Stomach (tissue), 19 donors: ENCODE data around the gene UCP1. TPM values are rescaled to one million over a fixed set of nuclear protein-coding genes. Genes with fewer than 3 reads are reported as not detected.

Experiments used
- DNase-seq, 2 donors: peaks; one replicate each; pipeline versions ENCODE4 v3.0.0 to v3.0.0-alpha.2; 2013 to 2019
- H3K27ac ChIP-seq, 5 donors: fragments of 200-600 bp in 4 of 5; sonication (generic) in 4 of 5; one replicate each; pipeline ENCODE4 v1.5.1; 2013 to 2019; ENCODE audit warnings: mild to moderate bottlenecking in 1 of 5, moderate library complexity in 1 of 5
- H3K27me3 ChIP-seq, 3 donors: fragments of 200-600 bp; sonication (generic); one replicate each; pipeline ENCODE4 v1.5.1; 2017 to 2019; ENCODE audit warnings: mixed run types in 1 of 3
- H3K36me3 ChIP-seq, 4 donors: fragments of 200-600 bp; sonication (generic); 1 replicate in 3 of 4; 2 replicates in 1 of 4; pipeline ENCODE4 v1.5.1; 2016 to 2019
- H3K4me1 ChIP-seq, 4 donors: fragments of 200-600 bp; sonication (generic); one replicate each; pipeline ENCODE4 v1.5.1; 2016 to 2019
- H3K4me3 ChIP-seq, 4 donors: fragments of 200-600 bp; sonication (generic) in 3 of 4; one replicate each; pipeline ENCODE4 v1.5.1; 2016 to 2019; ENCODE audit warnings: mild to moderate bottlenecking in 1 of 4
- H3K9me3 ChIP-seq, 4 donors: fragments of 200-600 bp; sonication (generic); one replicate each; pipeline ENCODE4 v1.5.1; 2016 to 2019
- CTCF ChIP-seq, 7 experiments: fragments of 450-650 bp in 4 of 7; fragments of 200-600 bp in 3 of 7; sonication (generic) in 3 of 7; IDR thresholded peaks; one replicate each; pipeline ENCODE4 v1.5.1; 2016 to 2019; ENCODE audit warnings: antibody characterized with exemption in 7 of 7, control low read depth in 2 of 7, mild to moderate bottlenecking in 1 of 7
- EP300 ChIP-seq: sonication (generic); formaldehyde crosslinking; IDR thresholded peaks from one replicate; pipeline ENCODE4 v1.6.1; 2017; ENCODE audit warnings: antibody characterized with exemption
- POLR2A ChIP-seq, 4 donors: fragments of 450-650 bp; IDR thresholded peaks; one replicate each; pipeline ENCODE4 v1.6.1; 2016; ENCODE audit warnings: antibody characterized with exemption in 4 of 4, control low read depth in 2 of 4, mild to moderate bottlenecking in 1 of 4, moderate library complexity in 1 of 4
- POLR2AphosphoS5 ChIP-seq, 3 donors: sonication (generic); formaldehyde crosslinking; IDR thresholded peaks; one replicate each; pipeline ENCODE4 v1.6.1; 2016; ENCODE audit warnings: antibody characterized with exemption in 3 of 3
- WGBS, 5 donors: extraction: QIAGEN DNeasy Blood & Tissue Kit in 3 of 5; methylation state at CpG; one replicate each; pipeline versions ENCODE4 v1.1.5 to v1.1.7; 2013 to 2018; 5-methylcytosine and 5-hydroxymethylcytosine counted together
- intact Hi-C: fragments of 100-400 bp; cut with DNase I; formaldehyde crosslinking; loops from one replicate; pipeline ENCODE4 v1.15.1; 2023; ENCODE audit warnings: low total_unique reads
- long read RNA-seq, 10 donors: transcript quantifications; one replicate each; lab custom pipeline, GENCODE V29; 2026
- polyA plus RNA-seq, 3 donors: library from polyadenylated mRNA; stranded (reverse); fragments of 200-250 nt; gene quantifications; one replicate each; pipeline ENCODE4 v1.2.3, GENCODE V29; 2013
- total RNA-seq, 5 donors: library from RNA; depleted of rRNA; stranded (reverse); fragments of >200 nt; gene quantifications; one replicate each; pipeline versions ENCODE4 v1.1.0 to v1.2.3, GENCODE V29; 2014 to 2016
- donor health status: healthy with polysubstance abuse.
- donor health status: Bipolar disorder and iron deficiency.
- donor health status: healthy.

Gene UCP1
- under 1 TPM in 1 of 5 donors, not detected in 4; 0.37 TPM for total RNA-seq
- polyA plus RNA-seq: not detected
- long read RNA-seq, donor 1: 0 reads
- long read RNA-seq, donor 2: 0 reads
- long read RNA-seq, donor 3: 0 reads
- long read RNA-seq, donor 4: 0 reads
- long read RNA-seq, donor 5: 0 reads
- long read RNA-seq, donor 6: 0 reads
- long read RNA-seq, donor 7: 0 reads
- long read RNA-seq, donor 8: 0 reads
- long read RNA-seq, donor 9: 0 reads
- long read RNA-seq, donor 10: 0 reads

DNA sequence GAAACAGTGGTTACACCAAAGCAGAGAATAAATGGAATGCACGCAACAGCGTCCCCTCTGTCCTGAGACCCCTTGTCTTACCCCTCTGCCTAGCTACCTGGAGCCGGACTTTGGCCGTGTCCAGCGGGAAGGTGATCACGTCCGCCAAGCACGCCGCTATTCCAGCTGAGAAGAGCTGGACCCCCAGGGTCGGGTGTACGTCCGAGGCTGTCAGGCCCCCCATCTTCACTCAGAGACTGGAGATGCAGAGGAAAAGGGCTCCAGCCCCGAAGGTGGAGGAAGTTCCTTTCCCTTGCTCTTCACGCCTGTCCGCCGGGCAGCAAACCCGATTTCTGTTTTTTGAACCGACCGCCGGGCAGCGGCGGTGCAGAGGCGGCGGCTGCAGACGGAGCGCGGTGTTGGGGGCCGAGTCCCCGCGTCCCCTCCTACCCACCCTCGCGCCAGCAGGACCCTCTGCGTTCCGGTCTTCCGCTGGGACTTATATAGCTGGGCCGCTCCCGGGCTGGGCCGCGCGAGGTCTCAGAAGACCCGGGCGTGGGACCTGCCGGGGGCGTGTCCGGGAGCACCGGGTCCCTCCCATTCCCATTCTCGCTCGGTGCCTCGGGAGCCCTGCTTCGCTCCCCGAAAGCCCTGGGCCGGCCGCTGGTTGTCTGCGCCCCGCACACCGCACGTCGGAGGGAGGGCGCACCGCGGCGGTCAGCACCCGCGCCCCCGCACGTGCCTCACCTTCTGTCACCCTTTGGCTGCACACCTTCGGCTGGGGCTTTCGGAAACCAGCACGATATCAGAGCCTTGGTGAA is at the start of gene UCP1:
TSS of gene UCP1 (minus strand) at position 455 of the 800 bp plus-strand sequence. CDS start at position 223, 232 bp downstream.
- Histone ChIP-seq H3K4me1 (peaks cover 14 to 25% (median 21%) of the 10 kb centered on the region in 4 donors), H3K36me3 (no peaks in the 10 kb centered on the region), H3K27ac (no peak within 1 kb of the TSS), H3K9me3 (peaks cover 0 to 17% (median 14%) of the 10 kb centered on the region in 4 donors), H3K27me3 (peaks cover 0 to 76% (median 56%) of the 10 kb centered on the region in 3 donors), H3K4me3 (peak within 1 kb of the TSS; percentile 47 to 70 (median 57))
- DNase-seq: peak; percentile 35 to 71
- no peak for TF ChIP-seq CTCF (IDR thresholded peaks at IDR 0.05)
- no peak for TF ChIP-seq POLR2AphosphoS5 (IDR thresholded peaks at IDR 0.05)
- 1 to 7% (median 2%) methylated on average over 16 to 69 of the region's 69 CpGs for WGBS, 5 donors
- intact Hi-C loops: no loop called here

DNA sequence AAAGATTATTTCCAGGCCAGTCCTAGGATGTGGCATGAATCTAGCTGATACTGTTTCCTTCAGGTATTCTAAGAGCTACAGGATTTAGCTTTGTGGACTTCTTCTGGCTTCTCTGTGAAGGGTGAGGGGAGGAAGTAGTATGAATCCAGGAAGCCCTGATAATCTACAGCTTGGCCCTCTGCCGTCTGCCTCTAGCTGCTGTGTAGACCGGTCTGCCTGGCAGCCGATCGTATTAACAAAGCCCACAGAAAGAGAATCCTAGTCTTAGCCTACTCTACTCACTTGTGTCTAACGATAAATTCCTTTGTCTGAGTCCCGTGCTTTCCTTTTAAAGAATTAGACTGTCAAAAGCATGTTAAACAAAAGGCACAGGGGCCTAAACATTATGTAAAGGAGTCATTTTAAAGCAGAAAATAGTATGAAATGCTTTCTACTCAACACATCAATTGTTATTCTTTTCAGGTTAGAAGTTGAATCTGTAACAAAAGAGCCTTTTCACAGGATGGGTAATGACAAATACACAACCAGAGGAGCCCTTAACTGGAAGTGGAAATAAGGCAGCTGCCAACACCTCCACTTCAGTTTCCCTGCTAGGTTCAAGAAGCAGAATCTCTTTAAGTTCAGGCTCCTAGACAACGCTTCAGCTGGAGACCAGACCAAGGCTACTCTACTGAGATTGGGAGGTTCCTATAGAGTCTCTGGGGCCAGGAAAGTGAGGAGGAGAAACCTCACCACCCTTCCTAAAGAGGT is 48.9 kb upstream of the UCP1 start:
- 29 to 35% (median 34%) methylated on average over 7 of the region's 7 CpGs for WGBS, 5 donors
- DNase-seq: peak; percentile 59 to 62
- no peak overlapping the region for H3K4me3 ChIP-seq

GRCh38 chr4:140615451-140615850 is 46.7 kb upstream of the UCP1 start:
- no peaks in the 10 kb centered on the region for H3K9me3 ChIP-seq
- WGBS, 5 donors: 32 to 65% (median 48%) methylated on average over 1 of the region's 1 CpG
- H3K4me3 ChIP-seq: no peak overlapping the region
- H3K27me3 ChIP-seq: no peaks in the 10 kb centered on the region
- H3K36me3 ChIP-seq: no peaks in the 10 kb centered on the region
- DNase-seq: no peak
- H3K4me1 ChIP-seq: peaks cover 0 to 7% (median 3%) of the 10 kb centered on the region in 4 donors
- H3K27ac ChIP-seq: no peak overlapping the region
- intact Hi-C loops: no loop called here
- TF ChIP-seq POLR2AphosphoS5 (IDR thresholded peaks at IDR 0.05): no peak
- no peak for TF ChIP-seq CTCF (IDR thresholded peaks at IDR 0.05)
- TF ChIP-seq EP300: no peak
- no peak for TF ChIP-seq POLR2A (IDR thresholded peaks at IDR 0.05)

More for the DNA sequence above, 48.9 kb upstream of the UCP1 start:
- H3K4me1 ChIP-seq: peaks cover 0 to 6% (median under 1%) of the 10 kb centered on the region in 4 donors
- no peak overlapping the region for H3K27ac ChIP-seq
- H3K9me3 ChIP-seq: no peaks in the 10 kb centered on the region
- TF ChIP-seq EP300: no peak
- no peak for TF ChIP-seq POLR2A (IDR thresholded peaks at IDR 0.05)
- no peak for TF ChIP-seq CTCF (IDR thresholded peaks at IDR 0.05)
- no peak for TF ChIP-seq POLR2AphosphoS5 (IDR thresholded peaks at IDR 0.05)
- H3K27me3 ChIP-seq: no peaks in the 10 kb centered on the region
- H3K36me3 ChIP-seq: peaks cover 5 to 13% (median 9%) of the 10 kb centered on the region in 4 donors
- intact Hi-C loops: no loop called here

GRCh38 chr4:140612357-140612756 is 43.6 kb upstream of the UCP1 start:
- Histone ChIP-seq H3K9me3 (no peaks in the 10 kb centered on the region), H3K27me3 (no peaks in the 10 kb centered on the region), H3K36me3 (no peaks in the 10 kb centered on the region), H3K4me1 (peaks cover 0 to 7% (median 4%) of the 10 kb centered on the region in 4 donors), H3K4me3 (no peak overlapping the region), H3K27ac (no peak overlapping the region)
- TF ChIP-seq POLR2AphosphoS5 (IDR thresholded peaks at IDR 0.05) (no peak), EP300 (no peak), POLR2A (IDR thresholded peaks at IDR 0.05) (no peak), CTCF (IDR thresholded peaks at IDR 0.05) (no peak)
- intact Hi-C loops: no loop called here
- 15 to 35% (median 21%) methylated on average over 1 of the region's 1 CpG for WGBS, 5 donors
- DNase-seq: no peak
